Lower leg skin (tissue), 4 donors: ENCODE results near the gene PHC3. TPM values are rescaled to one million over a fixed set of nuclear protein-coding genes. Genes with fewer than 3 reads are reported as not detected.

Experiments used
- DNase-seq, 2 donors: peaks; one replicate each; pipeline ENCODE4 v3.0.0-alpha.2; 2019; ENCODE audit warnings: low spot score in 2 of 2
- H3K4me3 ChIP-seq: fragments of 200-600 bp; sonication (generic); 2 replicates; pipeline ENCODE4 v1.5.1; 2017; ENCODE audit warnings: mild to moderate bottlenecking, low read depth; ENCODE audit not compliant: poor library complexity, severe bottlenecking
- CTCF ChIP-seq, 3 donors: fragments of 450-650 bp; IDR thresholded peaks; one replicate each; pipeline ENCODE4 v1.5.1; 2016; ENCODE audit warnings: antibody characterized with exemption in 3 of 3, mild to moderate bottlenecking in 3 of 3, moderate library complexity in 2 of 3
- POLR2A ChIP-seq, 2 donors: fragments of 450-650 bp; IDR thresholded peaks; one replicate each; pipeline ENCODE4 v1.6.1; 2016 to 2017; ENCODE audit warnings: antibody characterized with exemption in 2 of 2, mild to moderate bottlenecking in 1 of 2, moderate library complexity in 1 of 2
- WGBS, 2 donors: methylation state at CpG; one replicate each; pipeline ENCODE4 v1.1.5; 2018; 5-methylcytosine and 5-hydroxymethylcytosine counted together
- intact Hi-C: fragments of 100-400 bp; cut with DNase I; formaldehyde crosslinking; loops from one replicate; pipeline ENCODE4 v1.15.0; 2023; ENCODE audit warnings: low total_unique reads
- total RNA-seq, 4 donors: library from RNA; depleted of rRNA; stranded (reverse); fragments of >200 nt; gene quantifications; one replicate each; pipeline ENCODE4 v1.1.0, GENCODE V29; 2016

The PHC3 gene
- total RNA-seq, 4 donors from 2014 or later: 31.9 to 47.6 (median 45.5) TPM

- 91 to 93% methylated on average over 2 of the region's 2 CpGs for WGBS, 2 donors
These were observed 21.6 kb downstream of the PHC3 start for GRCh38 chr3:170159933-170160332.

GRCh38 chr3:170159459-170159858, 22.1 kb downstream of the PHC3 start:
- 88 to 96% methylated on average over 1 of the region's 1 CpG for WGBS, 2 donors
- no peak for DNase-seq
- TF ChIP-seq POLR2A (IDR thresholded peaks at IDR 0.05): no peak
- TF ChIP-seq CTCF (IDR thresholded peaks at IDR 0.05): no peak
- no peak overlapping the region for H3K4me3 ChIP-seq
- intact Hi-C loops: no loop called here

More at GRCh38 chr3:170159933-170160332, 21.6 kb downstream of the PHC3 start:
- H3K4me3 ChIP-seq: no peak overlapping the region
- intact Hi-C loops: no loop called here
- TF ChIP-seq CTCF (IDR thresholded peaks at IDR 0.05): no peak
- no peak for TF ChIP-seq POLR2A (IDR thresholded peaks at IDR 0.05)
- DNase-seq: no peak

- no peak overlapping the region for H3K4me3 ChIP-seq
- intact Hi-C loops: no loop called here
- TF ChIP-seq POLR2A (IDR thresholded peaks at IDR 0.05): no peak
- 96 to 97% methylated on average over 5 of the region's 5 CpGs for WGBS, 2 donors
- no peak for DNase-seq
These were observed 25.9 kb downstream of the PHC3 start for GRCh38 chr3:170155604-170156003.

GRCh38 chr3:170154569-170155143, 26.9 kb downstream of the PHC3 start:
- WGBS, 2 donors: 71 to 72% methylated on average over 3 of the region's 3 CpGs
- DNase-seq: no peak
- TF ChIP-seq POLR2A (IDR thresholded peaks at IDR 0.05) (no peak), CTCF (IDR thresholded peaks at IDR 0.05) (no peak)
- intact Hi-C loops: no loop called here
- no peak overlapping the region for H3K4me3 ChIP-seq

- no peak for DNase-seq
- intact Hi-C loops: no loop called here
- H3K4me3 ChIP-seq: no peak overlapping the region
- WGBS, 2 donors: 80 to 83% methylated on average over 3 of the region's 3 CpGs
- TF ChIP-seq POLR2A (IDR thresholded peaks at IDR 0.05) (no peak), CTCF (IDR thresholded peaks at IDR 0.05) (no peak)
These were observed 27.4 kb downstream of the PHC3 start for GRCh38 chr3:170154084-170154483.

- intact Hi-C loops: no loop called here
- no peak overlapping the region for H3K4me3 ChIP-seq
- TF ChIP-seq CTCF (IDR thresholded peaks at IDR 0.05) (no peak), POLR2A (IDR thresholded peaks at IDR 0.05) (no peak)
These were observed 30.0 kb downstream of the PHC3 start for GRCh38 chr3:170151536-170151935.

More at GRCh38 chr3:170151536-170151935, 30.0 kb downstream of the PHC3 start:
- DNase-seq: no peak
- WGBS, 2 donors: 79 to 82% methylated on average over 2 of the region's 2 CpGs
